Non-pigmented ciliary epithelial cell (primary cell): ENCODE data around the gene SLC39A11.
"Not testable (repeated sequence)": the region's sequence is repeated elsewhere in the genome, so short reads cannot be mapped to it uniquely, and the experiment has no call there.

Experiments used
- DNase-seq: peaks from one replicate; pipeline ENCODE4 v3.0.0-alpha.2; 2010; ENCODE audit warnings: low read depth

SLC39A11 gene

GRCh38 chr17:73092523-73093135, at the start of gene SLC39A11:
TSS of gene SLC39A11 (minus strand) at chr17:73092688. CDS start at chr17:73088764, 3,924 bp downstream.
- DNase-seq = peak; percentile 71

- DNase-seq = no peak
Measured at GRCh38 chr17:73141411-73141810, 48.9 kb upstream of the SLC39A11 start.

GRCh38 chr17:73140566-73140965, 48.1 kb upstream of the SLC39A11 start:
- no peak for DNase-seq

- DNase-seq = no peak
Measured at GRCh38 chr17:73139296-73139695, 46.8 kb upstream of the SLC39A11 start.

GRCh38 chr17:73138541-73139138, 46.2 kb upstream of the SLC39A11 start:
- DNase-seq = no peak

- no peak for DNase-seq
Measured at GRCh38 chr17:73137376-73137775, 44.9 kb upstream of the SLC39A11 start.

- no peak for DNase-seq
Measured at GRCh38 chr17:73135766-73136165, 43.3 kb upstream of the SLC39A11 start.

- no peak for DNase-seq
Measured at GRCh38 chr17:73133911-73134649, 41.6 kb upstream of the SLC39A11 start.

- no peak for DNase-seq
Measured at GRCh38 chr17:73132085-73132492, 39.6 kb upstream of the SLC39A11 start.

- DNase-seq = not testable (repeated sequence)
Measured at GRCh38 chr17:73131439-73131838, 39.0 kb upstream of the SLC39A11 start.

- DNase-seq = no peak
Measured at GRCh38 chr17:73130977-73131376, 38.5 kb upstream of the SLC39A11 start.

GRCh38 chr17:73128496-73128895, 36.0 kb upstream of the SLC39A11 start:
- no peak for DNase-seq

- no peak for DNase-seq
Measured at GRCh38 chr17:73126716-73127473, 34.4 kb upstream of the SLC39A11 start.

GRCh38 chr17:73123606-73124320, 31.3 kb upstream of the SLC39A11 start:
- no peak for DNase-seq

GRCh38 chr17:73122953-73123605, 30.6 kb upstream of the SLC39A11 start:
- DNase-seq = no peak

- DNase-seq = no peak
Measured at GRCh38 chr17:73121506-73121905, 29.0 kb upstream of the SLC39A11 start.

GRCh38 chr17:73119631-73120030, 27.1 kb upstream of the SLC39A11 start:
- no peak for DNase-seq

- no peak for DNase-seq
Measured at GRCh38 chr17:73118951-73119391, 26.5 kb upstream of the SLC39A11 start.

GRCh38 chr17:73118139-73118538, 25.7 kb upstream of the SLC39A11 start:
- DNase-seq = no peak

GRCh38 chr17:73112246-73112645, 19.8 kb upstream of the SLC39A11 start:
- no peak for DNase-seq

- DNase-seq = no peak
Measured at GRCh38 chr17:73111386-73111785, 18.9 kb upstream of the SLC39A11 start.
